Measurements from ENCODE around the gene CRTC3.

DNA sequence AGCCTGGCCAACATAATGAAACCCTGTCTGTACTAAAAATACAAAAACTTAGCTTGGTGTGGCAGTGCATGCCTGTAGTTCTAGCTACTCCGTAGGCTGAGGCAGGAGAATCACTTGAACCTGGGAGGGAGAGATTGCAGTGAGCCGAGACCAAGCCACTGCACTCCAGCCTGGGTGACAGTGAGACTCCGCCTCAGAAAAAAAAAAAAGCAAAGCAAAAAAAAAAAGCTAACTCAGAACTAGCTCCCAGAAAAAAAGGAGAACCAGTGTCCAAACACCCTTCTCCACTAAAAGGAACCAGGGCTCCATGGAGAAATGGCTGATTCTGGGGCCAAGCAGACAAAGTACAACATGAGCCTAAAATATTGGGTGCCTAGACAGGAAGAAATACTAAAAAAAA lies 16.7 kb upstream of the CRTC3 start:
- TF ChIP-seq, protein P1, sequence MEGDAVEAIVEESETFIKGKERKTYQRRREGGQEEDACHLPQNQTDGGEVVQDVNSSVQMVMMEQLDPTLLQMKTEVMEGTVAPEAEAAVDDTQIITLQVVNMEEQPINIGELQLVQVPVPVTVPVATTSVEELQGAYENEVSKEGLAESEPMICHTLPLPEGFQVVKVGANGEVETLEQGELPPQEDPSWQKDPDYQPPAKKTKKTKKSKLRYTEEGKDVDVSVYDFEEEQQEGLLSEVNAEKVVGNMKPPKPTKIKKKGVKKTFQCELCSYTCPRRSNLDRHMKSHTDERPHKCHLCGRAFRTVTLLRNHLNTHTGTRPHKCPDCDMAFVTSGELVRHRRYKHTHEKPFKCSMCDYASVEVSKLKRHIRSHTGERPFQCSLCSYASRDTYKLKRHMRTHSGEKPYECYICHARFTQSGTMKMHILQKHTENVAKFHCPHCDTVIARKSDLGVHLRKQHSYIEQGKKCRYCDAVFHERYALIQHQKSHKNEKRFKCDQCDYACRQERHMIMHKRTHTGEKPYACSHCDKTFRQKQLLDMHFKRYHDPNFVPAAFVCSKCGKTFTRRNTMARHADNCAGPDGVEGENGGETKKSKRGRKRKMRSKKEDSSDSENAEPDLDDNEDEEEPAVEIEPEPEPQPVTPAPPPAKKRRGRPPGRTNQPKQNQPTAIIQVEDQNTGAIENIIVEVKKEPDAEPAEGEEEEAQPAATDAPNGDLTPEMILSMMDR (IDR thresholded peaks at IDR 0.05), result no peak
- TF ChIP-seq ZFX (IDR thresholded peaks at IDR 0.05; ENCODE audit: borderline replicate concordance), result no peak

Measured in 22Rv1 (cell line).